ENCODE results near the gene CDH15.
"Not testable (repeated sequence)": the region's sequence is repeated elsewhere in the genome, so short reads cannot be mapped to it uniquely, and the experiment has no call there.

CDH15 gene

GRCh38 chr16:89184677-89184932, 13.1 kb downstream of the CDH15 start:
- intact Hi-C loops (cut with DNase I; ENCODE audit: low total_unique reads) = no loop called here
- TF ChIP-seq CTCF (IDR thresholded peaks at IDR 0.05) = no peak
- no peak overlapping the region for H3K27ac ChIP-seq
- H3K9me3 ChIP-seq = no peaks in the 10 kb centered on the region
- peaks cover 0 to 33% of the 10 kb centered on the region in 2 donors for H3K27me3 ChIP-seq
- DNase-seq = no peak
- H3K36me3 ChIP-seq = no peaks in the 10 kb centered on the region
- H3K4me1 ChIP-seq = no peaks in the 10 kb centered on the region
- H3K4me3 ChIP-seq = no peak overlapping the region

GRCh38 chr16:89184933-89185794, 13.6 kb downstream of the CDH15 start:
- intact Hi-C loops (cut with DNase I; ENCODE audit: low total_unique reads) = no loop called here
- no peak for TF ChIP-seq CTCF (IDR thresholded peaks at IDR 0.05)

DNA sequence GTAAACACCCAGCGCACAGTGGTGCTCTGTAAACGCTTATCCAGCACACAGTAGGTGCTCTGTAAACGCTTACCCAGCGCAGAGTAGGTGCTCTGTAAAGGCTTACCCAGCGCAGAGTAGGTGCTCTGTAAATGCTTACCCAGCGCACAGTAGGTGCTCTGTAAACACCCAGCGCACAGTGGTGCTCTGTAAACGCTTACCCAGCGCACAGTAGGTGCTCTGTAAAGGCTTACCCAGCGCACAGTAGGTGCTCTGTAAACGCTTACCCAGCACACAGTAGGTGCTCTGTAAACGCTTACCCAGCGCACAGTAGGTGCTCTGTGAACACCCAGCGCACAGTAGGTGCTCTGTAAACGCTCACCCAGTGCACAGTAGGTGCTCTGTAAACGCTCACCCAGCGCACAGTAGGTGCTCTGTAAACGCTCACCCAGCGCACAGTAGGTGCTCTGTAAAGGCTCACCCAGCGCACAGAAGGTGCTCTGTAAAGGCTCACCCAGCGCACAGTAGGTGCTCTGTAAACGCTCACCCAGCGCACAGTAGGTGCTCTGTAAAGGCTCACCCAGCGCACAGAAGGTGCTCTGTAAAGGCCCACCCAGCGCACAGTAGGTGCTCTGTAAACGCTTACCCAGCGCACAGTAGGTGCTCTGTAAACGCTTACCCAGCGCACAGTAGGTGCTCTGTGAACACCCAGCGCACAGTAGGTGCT, 14.5 kb downstream of the CDH15 start:
- H3K9me3 ChIP-seq; H3K27ac ChIP-seq; H3K4me1 ChIP-seq; H3K36me3 ChIP-seq; intact Hi-C loops (cut with DNase I; ENCODE audit: low total_unique reads); DNase-seq; H3K4me3 ChIP-seq: not testable (repeated sequence)
- H3K27me3 ChIP-seq = peaks cover 0 to 32% of the 10 kb centered on the region in 2 donors

More at GRCh38 chr16:89184933-89185794, 13.6 kb downstream of the CDH15 start:
- Histone ChIP-seq H3K4me3 (no peak overlapping the region), H3K27ac (no peak overlapping the region), H3K36me3 (no peaks in the 10 kb centered on the region), H3K9me3 (no peaks in the 10 kb centered on the region), H3K4me1 (no peaks in the 10 kb centered on the region), H3K27me3 (peaks cover 0 to 28% of the 10 kb centered on the region in 2 donors)
- DNase-seq = no peak

- H3K27ac ChIP-seq; H3K4me1 ChIP-seq; H3K4me3 ChIP-seq; H3K9me3 ChIP-seq; intact Hi-C loops (cut with DNase I; ENCODE audit: low total_unique reads); H3K36me3 ChIP-seq; DNase-seq: not testable (repeated sequence)
- H3K27me3 ChIP-seq = peaks cover 0 to 33% of the 10 kb centered on the region in 2 donors
Observed at GRCh38 chr16:89186593-89187031, 15.1 kb downstream of the CDH15 start.

- Histone ChIP-seq H3K36me3 (no peaks in the 10 kb centered on the region), H3K27ac (no peak overlapping the region), H3K9me3 (no peaks in the 10 kb centered on the region), H3K4me3 (no peak overlapping the region), H3K27me3 (peaks cover 0 to 39% of the 10 kb centered on the region in 2 donors), H3K4me1 (peaks cover 0 to 9% (median 8%) of the 10 kb centered on the region in 4 donors)
- no peak for TF ChIP-seq CTCF (IDR thresholded peaks at IDR 0.05)
- intact Hi-C loops (cut with DNase I; ENCODE audit: low total_unique reads) = no loop called here
- DNase-seq = no peak
Observed at GRCh38 chr16:89187032-89187769, 15.7 kb downstream of the CDH15 start.

GRCh38 chr16:89187770-89188392, 16.3 kb downstream of the CDH15 start:
- Histone ChIP-seq H3K27ac (no peak overlapping the region), H3K27me3 (peaks cover 0 to 37% of the 10 kb centered on the region in 2 donors), H3K4me1 (peaks cover 0 to 14% (median 11%) of the 10 kb centered on the region in 4 donors), H3K9me3 (no peaks in the 10 kb centered on the region), H3K36me3 (no peaks in the 10 kb centered on the region), H3K4me3 (no peak overlapping the region)
- TF ChIP-seq CTCF (IDR thresholded peaks at IDR 0.05) = no peak
- DNase-seq = no peak
- intact Hi-C loops (cut with DNase I; ENCODE audit: low total_unique reads) = no loop called here

DNA sequence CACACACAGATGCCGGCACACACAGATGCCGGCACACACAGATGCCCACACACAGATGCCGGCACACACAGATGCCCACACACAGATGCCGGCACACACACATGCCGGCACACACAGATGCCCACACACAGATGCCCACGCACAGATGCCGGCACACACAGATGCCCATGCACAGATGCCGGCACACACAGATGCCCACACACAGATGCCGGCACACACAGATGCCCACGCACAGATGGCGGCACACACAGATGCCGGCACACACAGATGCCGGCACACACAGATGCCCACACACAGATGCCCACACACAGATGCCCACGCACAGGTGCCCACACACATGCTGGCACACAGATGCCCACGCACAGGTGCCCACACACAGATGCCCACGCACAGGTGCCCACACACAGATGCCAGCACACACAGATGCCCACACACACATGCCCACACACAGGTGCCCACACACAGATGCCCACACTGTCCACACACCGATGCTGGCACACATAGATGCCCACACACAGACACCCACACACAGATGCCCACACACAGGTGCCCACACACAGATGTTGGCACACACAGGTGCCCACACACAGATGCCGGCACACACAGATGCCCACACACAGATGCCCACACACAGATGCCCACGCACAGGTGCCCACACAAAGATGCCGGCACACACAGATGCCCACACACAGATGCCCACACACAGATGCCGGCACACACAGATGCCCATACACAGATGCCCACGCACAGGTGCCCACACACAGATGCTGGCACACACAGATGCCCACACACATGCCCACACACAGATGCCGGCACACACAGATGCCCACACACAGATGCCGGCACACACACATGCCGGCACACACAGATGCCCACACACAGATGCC, 17.2 kb downstream of the CDH15 start:
- H3K27ac ChIP-seq; H3K9me3 ChIP-seq; H3K36me3 ChIP-seq; intact Hi-C loops (cut with DNase I; ENCODE audit: low total_unique reads); DNase-seq; H3K4me3 ChIP-seq: not testable (repeated sequence)
- Histone ChIP-seq H3K4me1 (peaks cover 0 to 19% (median 11%) of the 10 kb centered on the region in 4 donors), H3K27me3 (peaks cover 0 to 36% of the 10 kb centered on the region in 2 donors)
